ENCODE results near the gene NEUROG2. TPM values are rescaled to one million over a fixed set of nuclear protein-coding genes. Genes with fewer than 3 reads are reported as not detected.

Gene NEUROG2
- total RNA-seq, 2 experiments from 2014 or later, result 0.13 to 0.16 TPM

DNA sequence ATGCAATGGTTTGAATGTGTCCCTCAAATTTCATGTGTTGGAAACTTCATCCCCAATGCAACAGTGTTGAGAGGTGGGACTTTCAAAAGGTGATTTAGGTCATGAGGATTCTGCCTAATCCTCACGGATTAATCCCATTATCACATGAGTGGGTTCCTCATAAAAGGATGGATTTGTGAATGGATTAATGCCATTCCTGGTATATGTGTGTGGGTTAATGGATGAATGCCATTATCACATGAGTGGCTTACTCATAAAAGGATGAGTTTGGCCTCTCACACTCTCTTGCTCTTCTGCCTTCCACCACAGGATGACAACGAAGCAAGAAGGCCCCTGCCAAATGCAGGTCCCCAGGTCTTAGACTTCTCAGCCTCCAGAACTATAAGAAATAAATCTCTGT is 30.5 kb upstream of the NEUROG2 start:
- H3K4me1 Mint-ChIP-seq (ENCODE audit: low read depth), result no peaks in the 10 kb centered on the region
- H3K27ac Mint-ChIP-seq, result no peak overlapping the region
- peaks cover 2% of the 10 kb centered on the region for H3K36me3 Mint-ChIP-seq (ENCODE audit: low read depth)
- POLR2A ChIA-PET, result no interaction called here
- H3K4me3 Mint-ChIP-seq, result no peak overlapping the region
- DNase-seq, result no peak
- CTCF ChIA-PET, result no interaction called here
- H3K27me3 Mint-ChIP-seq, result no peaks in the 10 kb centered on the region
- no peaks in the 10 kb centered on the region for H3K9me3 Mint-ChIP-seq
- ATAC-seq, result no peak
- intact Hi-C loops (cut with micrococcal nuclease), result no loop called here
- TF ChIP-seq CTCF (IDR thresholded peaks at IDR 0.05), result no peak

DNA sequence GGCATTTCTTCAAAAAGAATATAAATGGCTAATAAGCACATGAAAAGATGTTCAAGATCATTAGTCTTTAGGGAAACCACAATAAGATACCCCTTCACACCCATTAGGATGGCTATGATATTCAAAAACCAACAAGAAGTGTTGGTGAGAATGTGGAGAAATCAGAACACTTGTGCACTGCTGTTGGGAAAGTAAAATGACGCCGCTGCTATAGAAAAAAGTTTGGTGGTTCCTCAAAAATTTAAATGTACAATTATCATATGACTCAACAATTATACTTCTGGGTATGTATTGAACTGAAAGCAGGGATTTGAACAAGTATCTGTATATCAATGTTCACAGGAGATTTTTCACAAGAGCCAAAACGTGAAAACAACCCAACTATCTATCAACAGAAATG is 29.4 kb upstream of the NEUROG2 start:
- POLR2A ChIA-PET, result no interaction called here
- intact Hi-C loops (cut with micrococcal nuclease), result no loop called here
- DNase-seq, result no peak
- no peaks in the 10 kb centered on the region for H3K27me3 Mint-ChIP-seq
- H3K4me1 Mint-ChIP-seq (ENCODE audit: low read depth), result no peaks in the 10 kb centered on the region
- no peaks in the 10 kb centered on the region for H3K9me3 Mint-ChIP-seq
- no peak for TF ChIP-seq CTCF (IDR thresholded peaks at IDR 0.05)
- ATAC-seq, result no peak
- H3K36me3 Mint-ChIP-seq (ENCODE audit: low read depth), result peaks cover 2% of the 10 kb centered on the region
- CTCF ChIA-PET, result no interaction called here
- no peak overlapping the region for H3K4me3 Mint-ChIP-seq
- H3K27ac Mint-ChIP-seq, result no peak overlapping the region

- H3K4me1 Mint-ChIP-seq (ENCODE audit: low read depth), result no peaks in the 10 kb centered on the region
- TF ChIP-seq CTCF (IDR thresholded peaks at IDR 0.05), result no peak
- intact Hi-C loops (cut with micrococcal nuclease), result no loop called here
- H3K9me3 Mint-ChIP-seq, result no peaks in the 10 kb centered on the region
- no peak for DNase-seq
- no peak overlapping the region for H3K4me3 Mint-ChIP-seq
- ChIA-PET POLR2A (no interaction called here), CTCF (interaction anchor here (1.7 to 3.6 kb wide), 2 partner anchors 9 to 17 kb away, joined by 4 to 13 read pairs; no protein-coding TSS in a partner anchor)
- H3K27me3 Mint-ChIP-seq, result no peaks in the 10 kb centered on the region
- ATAC-seq, result no peak
- peaks cover 7% of the 10 kb centered on the region for H3K36me3 Mint-ChIP-seq (ENCODE audit: low read depth)
- no peak overlapping the region for H3K27ac Mint-ChIP-seq
These were observed 24.7 kb upstream of the NEUROG2 start for GRCh38 chr4:112540695-112541094.

- no peaks in the 10 kb centered on the region for H3K9me3 Mint-ChIP-seq
- TF ChIP-seq CTCF (IDR thresholded peaks at IDR 0.05), result no peak
- no peak overlapping the region for H3K4me3 Mint-ChIP-seq
- DNase-seq (no peak), ATAC-seq (no peak)
- peaks cover 4% of the 10 kb centered on the region for H3K27me3 Mint-ChIP-seq
- no peak overlapping the region for H3K27ac Mint-ChIP-seq
- ChIA-PET POLR2A (no interaction called here), CTCF (interaction anchor here (1.5 to 2.9 kb wide), 3 partner anchors 12 to 230 kb away, joined by 3 to 12 read pairs (median 4); no protein-coding TSS in a partner anchor)
- no peaks in the 10 kb centered on the region for H3K4me1 Mint-ChIP-seq (ENCODE audit: low read depth)
- intact Hi-C loops (cut with micrococcal nuclease), result no loop called here
- H3K36me3 Mint-ChIP-seq (ENCODE audit: low read depth), result peaks cover 5% of the 10 kb centered on the region
These were observed 20.1 kb upstream of the NEUROG2 start for GRCh38 chr4:112536123-112536522.

DNA sequence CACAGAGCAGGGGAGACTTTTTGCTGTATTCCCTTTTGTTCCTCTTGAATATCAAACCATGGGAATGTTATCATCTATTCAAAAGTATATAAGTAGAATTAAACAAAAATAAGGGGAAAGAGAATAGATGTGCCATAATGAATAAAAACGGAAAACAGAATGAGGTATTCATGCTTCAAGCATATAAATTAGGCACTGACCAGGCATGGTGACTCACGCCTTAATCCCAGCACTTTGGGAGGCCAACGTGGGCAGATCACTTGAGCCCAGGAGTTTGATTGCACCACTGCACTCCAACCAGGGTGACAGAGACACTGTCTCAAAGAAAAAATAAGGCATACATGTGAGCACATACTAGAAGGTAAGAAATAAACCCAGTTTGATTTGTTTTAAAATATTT is 16.3 kb upstream of the NEUROG2 start:
- ChIA-PET CTCF (interaction anchor here (0.6 to 3.5 kb wide), 3 partner anchors 8 to 845 kb away, joined by 3 to 20 read pairs (median 3); no protein-coding TSS in a partner anchor), POLR2A (no interaction called here)
- Mint-ChIP-seq H3K4me3 (no peak overlapping the region), H3K27me3 (peaks cover 16% of the 10 kb centered on the region), H3K9me3 (no peaks in the 10 kb centered on the region), H3K4me1 (ENCODE audit: low read depth) (no peaks in the 10 kb centered on the region), H3K27ac (no peak overlapping the region), H3K36me3 (ENCODE audit: low read depth) (no peaks in the 10 kb centered on the region)
- no peak for DNase-seq
- no peak for TF ChIP-seq CTCF (IDR thresholded peaks at IDR 0.05)
- no peak for ATAC-seq
- intact Hi-C loops (cut with micrococcal nuclease), result no loop called here
